CD14-positive monocyte (primary cell): ENCODE data around the gene PATJ. TPM values are rescaled to one million over a fixed set of nuclear protein-coding genes. Genes with fewer than 3 reads are reported as not detected.

Experiments used
- DNase-seq, 3 donors: peaks; one replicate each; pipeline ENCODE4 v3.0.0-alpha.2; 2011 to 2022
- H2AFZ ChIP-seq: 2 replicates; pipeline ENCODE4 v1.6.0; 2012; ENCODE audit warnings: mild to moderate bottlenecking, low read depth, low read length, inconsistent platforms; ENCODE audit not compliant: insufficient read depth, poor library complexity, severe bottlenecking
- H3K27ac ChIP-seq, 2 donors: 1 replicate in 1 of 2; 2 replicates in 1 of 2; pipeline ENCODE4 v1.5.1; 2012 to 2013; ENCODE audit warnings: low read length in 2 of 2, control low read depth in 1 of 2, inconsistent platforms in 1 of 2, low read depth in 1 of 2, mild to moderate bottlenecking in 1 of 2
- H3K27me3 ChIP-seq, 2 donors: one replicate each; pipeline versions ENCODE4 v1.6.0 to v1.6.1; 2011 to 2013; ENCODE audit warnings: low read length in 2 of 2; ENCODE audit not compliant: control insufficient read depth in 2 of 2, insufficient read depth in 2 of 2
- H3K36me3 ChIP-seq, 2 donors: replicated peaks in 1 of 2; 1 replicate in 1 of 2; 2 replicates in 1 of 2; pipeline versions ENCODE4 v1.5.1 to v1.6.1; 2012 to 2013; ENCODE audit warnings: low read length in 2 of 2, control low read depth in 1 of 2, inconsistent platforms in 1 of 2, mild to moderate bottlenecking in 1 of 2; ENCODE audit not compliant: insufficient read depth in 2 of 2, control insufficient read depth in 1 of 2
- H3K4me1 ChIP-seq, 2 donors: 1 replicate in 1 of 2; 2 replicates in 1 of 2; pipeline versions ENCODE4 v1.5.1 to v1.6.1; 2012 to 2013; ENCODE audit warnings: low read length in 2 of 2, control low read depth in 1 of 2, inconsistent platforms in 1 of 2, mild to moderate bottlenecking in 1 of 2, moderate library complexity in 1 of 2; ENCODE audit not compliant: insufficient read depth in 2 of 2, control insufficient read depth in 1 of 2
- H3K4me2 ChIP-seq: replicated peaks from 2 replicates; pipeline ENCODE3; 2012; ENCODE audit warnings: low read length, moderate library complexity, mild to moderate bottlenecking; ENCODE audit not compliant: poor library complexity, severe bottlenecking; ENCODE audit errors: extremely low read depth
- H3K4me3 ChIP-seq, 3 experiments: fragments of 200-600 bp in 1 of 3; sonication (generic) in 1 of 3; replicated peaks in 1 of 3; 1 replicate in 2 of 3; 2 replicates in 1 of 3; pipeline ENCODE4 v1.5.1; 2011 to 2013; ENCODE audit warnings: low read length in 3 of 3, mild to moderate bottlenecking in 3 of 3, control low read depth in 2 of 3, low read depth in 2 of 3, inconsistent platforms in 1 of 3, moderate library complexity in 1 of 3
- H3K79me2 ChIP-seq: 2 replicates; pipeline ENCODE4 v1.6.0; 2012; ENCODE audit warnings: mild to moderate bottlenecking, control low read depth, inconsistent platforms, low read length, moderate library complexity; ENCODE audit not compliant: insufficient read depth
- H3K9ac ChIP-seq: 2 replicates; pipeline ENCODE4 v1.6.0; 2017; ENCODE audit warnings: low read length, mild to moderate bottlenecking; ENCODE audit not compliant: insufficient read depth, poor library complexity, severe bottlenecking
- H3K9me3 ChIP-seq, 2 donors: replicated peaks in 1 of 2; 1 replicate in 1 of 2; 2 replicates in 1 of 2; pipeline versions ENCODE4 v1.5.1 to v1.6.1; 2012 to 2013; ENCODE audit warnings: low read length in 2 of 2, control low read depth in 1 of 2; ENCODE audit not compliant: control insufficient read depth in 1 of 2, insufficient read depth in 1 of 2
- H4K20me1 ChIP-seq: 2 replicates; pipeline ENCODE4 v1.6.0; 2012; ENCODE audit warnings: mild to moderate bottlenecking, low read length, control low read depth, moderate library complexity; ENCODE audit not compliant: insufficient read depth
- H3K27ac Mint-ChIP-seq, 7 donors: one replicate each; pipeline ENCODE4 v1.8.0; 2020; ENCODE audit warnings: mild to moderate bottlenecking in 7 of 7, mixed read lengths in 7 of 7, moderate library complexity in 6 of 7, inconsistent platforms in 2 of 7
- H3K27me3 Mint-ChIP-seq, 3 donors: one replicate each; pipeline ENCODE4 v1.8.0; 2021 to 2022; ENCODE audit warnings: low read depth in 3 of 3, mild to moderate bottlenecking in 3 of 3, mixed read lengths in 3 of 3, moderate library complexity in 3 of 3, inconsistent platforms in 1 of 3
- H3K36me3 Mint-ChIP-seq, 2 donors: one replicate each; pipeline ENCODE4 v1.8.0; 2020; ENCODE audit warnings: mixed read lengths in 2 of 2, inconsistent platforms in 1 of 2, mild to moderate bottlenecking in 1 of 2
- H3K4me1 Mint-ChIP-seq: one replicate; pipeline ENCODE4 v1.8.0; 2020; ENCODE audit warnings: mild to moderate bottlenecking, mixed read lengths
- H3K4me3 Mint-ChIP-seq, 2 donors: one replicate each; pipeline ENCODE4 v1.8.0; 2020; ENCODE audit warnings: mild to moderate bottlenecking in 2 of 2, mixed read lengths in 2 of 2, moderate library complexity in 1 of 2
- H3K9me3 Mint-ChIP-seq, 7 donors: one replicate each; pipeline ENCODE4 v1.8.0; 2020 to 2022; ENCODE audit warnings: mixed read lengths in 7 of 7, mild to moderate bottlenecking in 6 of 7, moderate library complexity in 6 of 7, inconsistent platforms in 2 of 7
- CTCF ChIP-seq: fragments of 200-600 bp; IDR thresholded peaks from one replicate; pipeline ENCODE4 v1.8.0; 2022; ENCODE audit warnings: antibody characterized with exemption, mild to moderate bottlenecking
- WGBS: methylation state at CpG from one replicate; pipeline ENCODE4 v1.1.5; 2013; ENCODE audit warnings: missing lambda C conversion rate; ENCODE audit not compliant: insufficient coverage; 5-methylcytosine and 5-hydroxymethylcytosine counted together
- intact Hi-C, 2 donors: fragments of 100-400 bp; cut with micrococcal nuclease; formaldehyde crosslinking; loops; one replicate each; pipeline versions ENCODE4 v1.15.0 to v1.15.1; 2023
- polyA plus RNA-seq, 3 donors: library from polyadenylated mRNA; depleted of rRNA in 1 of 3; unstranded in 2 of 3; stranded (reverse) in 1 of 3; fragments of 300-500 nt in 2 of 3; fragments of >200 nt in 1 of 3; fragmentation: Illumina TruSeq in 2 of 3; gene quantifications; 1 replicate in 2 of 3; 2 replicates in 1 of 3; pipeline ENCODE4 v1.2.3, GENCODE V29; 2012 to 2021

The PATJ gene
- polyA plus RNA-seq, 3 donors: 0.01 to 0.23 TPM; not detected in 1

DNA sequence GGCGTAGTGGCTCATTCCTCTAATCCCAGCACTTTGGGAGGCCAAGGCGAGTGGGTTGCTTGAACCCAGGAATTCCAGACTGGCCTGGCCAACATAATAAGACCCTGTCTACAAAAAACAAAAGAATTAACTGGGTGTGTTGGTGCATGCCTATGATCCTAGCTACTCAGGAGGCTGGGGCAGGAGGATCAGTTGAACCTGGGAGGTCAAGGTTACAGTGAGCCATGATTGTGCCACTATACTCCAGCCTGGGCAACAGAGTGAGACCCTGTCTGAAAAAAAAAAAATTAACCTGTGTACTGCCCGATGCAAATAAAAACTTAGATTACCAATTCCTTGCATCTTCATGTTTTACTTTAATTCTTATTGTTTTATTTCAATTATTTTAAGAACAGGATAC lies 193.2 kb downstream of the PATJ start:
- Histone ChIP-seq H3K4me1 (no peaks in the 10 kb centered on the region), H2AFZ (no peak overlapping the region), H4K20me1 (no peaks in the 10 kb centered on the region), H3K4me2 (no peak overlapping the region), H3K9me3 (no peaks in the 10 kb centered on the region), H3K79me2 (no peaks in the 10 kb centered on the region), H3K36me3 (no peaks in the 10 kb centered on the region), H3K4me3 (no peak overlapping the region), H3K27ac (no peak overlapping the region), H3K27me3 (no peaks in the 10 kb centered on the region), H3K9ac (no peak overlapping the region)
- DNase-seq: no peak
- H3K27me3 Mint-ChIP-seq: peaks cover 0 to 1% (median 0%) of the 10 kb centered on the region in 3 donors
- H3K36me3 Mint-ChIP-seq: no peaks in the 10 kb centered on the region
- H3K4me1 Mint-ChIP-seq: no peaks in the 10 kb centered on the region
- intact Hi-C loops: no loop called here
- H3K27ac Mint-ChIP-seq: no peak overlapping the region
- TF ChIP-seq CTCF: no peak
- H3K9me3 Mint-ChIP-seq: no peaks in the 10 kb centered on the region
- no peak overlapping the region for H3K4me3 Mint-ChIP-seq
- WGBS: no CpG with 5 or more reads among the region's 3 CpGs

- intact Hi-C loops: no loop called here
- no peak for DNase-seq
- no peaks in the 10 kb centered on the region for H3K27me3 ChIP-seq
- no peaks in the 10 kb centered on the region for H3K9me3 Mint-ChIP-seq
- TF ChIP-seq CTCF: no peak
- no peaks in the 10 kb centered on the region for H3K36me3 ChIP-seq
- H3K27me3 Mint-ChIP-seq: peaks cover 0 to 1% (median 0%) of the 10 kb centered on the region in 3 donors
- no peaks in the 10 kb centered on the region for H3K79me2 ChIP-seq
- H3K27ac ChIP-seq: no peak overlapping the region
- no peaks in the 10 kb centered on the region for H4K20me1 ChIP-seq
- H3K4me2 ChIP-seq: no peak overlapping the region
- no peak overlapping the region for H3K4me3 Mint-ChIP-seq
- no peaks in the 10 kb centered on the region for H3K36me3 Mint-ChIP-seq
- H3K9ac ChIP-seq: no peak overlapping the region
- no peak overlapping the region for H2AFZ ChIP-seq
- H3K27ac Mint-ChIP-seq: no peak overlapping the region
- H3K4me1 Mint-ChIP-seq: no peaks in the 10 kb centered on the region
- no peak overlapping the region for H3K4me3 ChIP-seq
- H3K9me3 ChIP-seq: no peaks in the 10 kb centered on the region
- no peaks in the 10 kb centered on the region for H3K4me1 ChIP-seq
- WGBS: 84% methylated on average over 3 of the region's 5 CpGs
Observed at GRCh38 chr1:61936839-61937238, 194.6 kb downstream of the PATJ start.
